Measurements from ENCODE around the gene HAAO. TPM values are rescaled to one million over a fixed set of nuclear protein-coding genes. Genes with fewer than 3 reads are reported as not detected.

HAAO gene
- total RNA-seq, 1 donor from 2014 or later: 4.9 TPM

GRCh38 chr2:42775810-42776209 is 16.6 kb downstream of the HAAO start:
- TF ChIP-seq, protein P1, sequence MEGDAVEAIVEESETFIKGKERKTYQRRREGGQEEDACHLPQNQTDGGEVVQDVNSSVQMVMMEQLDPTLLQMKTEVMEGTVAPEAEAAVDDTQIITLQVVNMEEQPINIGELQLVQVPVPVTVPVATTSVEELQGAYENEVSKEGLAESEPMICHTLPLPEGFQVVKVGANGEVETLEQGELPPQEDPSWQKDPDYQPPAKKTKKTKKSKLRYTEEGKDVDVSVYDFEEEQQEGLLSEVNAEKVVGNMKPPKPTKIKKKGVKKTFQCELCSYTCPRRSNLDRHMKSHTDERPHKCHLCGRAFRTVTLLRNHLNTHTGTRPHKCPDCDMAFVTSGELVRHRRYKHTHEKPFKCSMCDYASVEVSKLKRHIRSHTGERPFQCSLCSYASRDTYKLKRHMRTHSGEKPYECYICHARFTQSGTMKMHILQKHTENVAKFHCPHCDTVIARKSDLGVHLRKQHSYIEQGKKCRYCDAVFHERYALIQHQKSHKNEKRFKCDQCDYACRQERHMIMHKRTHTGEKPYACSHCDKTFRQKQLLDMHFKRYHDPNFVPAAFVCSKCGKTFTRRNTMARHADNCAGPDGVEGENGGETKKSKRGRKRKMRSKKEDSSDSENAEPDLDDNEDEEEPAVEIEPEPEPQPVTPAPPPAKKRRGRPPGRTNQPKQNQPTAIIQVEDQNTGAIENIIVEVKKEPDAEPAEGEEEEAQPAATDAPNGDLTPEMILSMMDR (conservative IDR thresholded peaks at IDR 0.05): no peak
- Mint-ChIP-seq H3K27ac (ENCODE audit: unreplicated experiment) (no peak overlapping the region), H3K4me1 (no peaks in the 10 kb centered on the region), H3K27me3 (ENCODE audit: low read depth) (no peaks in the 10 kb centered on the region), H3K36me3 (ENCODE audit: low read depth) (peaks cover 5% of the 10 kb centered on the region), H3K4me3 (no peak overlapping the region), H3K9me3 (peaks cover 5% of the 10 kb centered on the region)
- DNase-seq (ENCODE audit: low read depth, low spot score): no peak

DNA sequence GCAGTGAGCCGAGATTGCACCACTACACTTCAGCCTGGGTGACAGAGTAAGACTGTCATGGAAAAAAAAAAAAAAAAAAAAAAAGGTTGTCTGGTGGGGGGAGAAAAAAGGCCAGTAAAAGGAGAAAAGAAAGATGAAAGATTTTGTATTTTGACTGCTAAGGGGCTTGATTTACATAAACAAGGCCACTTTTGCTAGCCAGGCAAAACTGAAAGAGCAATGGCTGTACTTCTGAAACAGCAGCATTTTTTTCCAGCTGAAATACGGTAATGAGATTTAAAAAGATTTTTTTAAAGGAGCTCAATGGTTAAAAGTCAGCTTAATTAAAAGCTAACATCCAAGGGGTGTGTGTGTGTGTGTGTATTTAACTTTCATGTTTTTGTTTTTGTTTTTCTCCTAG is 17.2 kb downstream of the HAAO start:
- Mint-ChIP-seq H3K27ac (ENCODE audit: unreplicated experiment) (no peak overlapping the region), H3K4me1 (no peaks in the 10 kb centered on the region), H3K36me3 (ENCODE audit: low read depth) (peaks cover 5% of the 10 kb centered on the region), H3K9me3 (peaks cover 5% of the 10 kb centered on the region), H3K4me3 (no peak overlapping the region), H3K27me3 (ENCODE audit: low read depth) (no peaks in the 10 kb centered on the region)
- TF ChIP-seq, protein P1 (conservative IDR thresholded peaks at IDR 0.05): no peak
- no peak for DNase-seq (ENCODE audit: low read depth, low spot score)

DNA sequence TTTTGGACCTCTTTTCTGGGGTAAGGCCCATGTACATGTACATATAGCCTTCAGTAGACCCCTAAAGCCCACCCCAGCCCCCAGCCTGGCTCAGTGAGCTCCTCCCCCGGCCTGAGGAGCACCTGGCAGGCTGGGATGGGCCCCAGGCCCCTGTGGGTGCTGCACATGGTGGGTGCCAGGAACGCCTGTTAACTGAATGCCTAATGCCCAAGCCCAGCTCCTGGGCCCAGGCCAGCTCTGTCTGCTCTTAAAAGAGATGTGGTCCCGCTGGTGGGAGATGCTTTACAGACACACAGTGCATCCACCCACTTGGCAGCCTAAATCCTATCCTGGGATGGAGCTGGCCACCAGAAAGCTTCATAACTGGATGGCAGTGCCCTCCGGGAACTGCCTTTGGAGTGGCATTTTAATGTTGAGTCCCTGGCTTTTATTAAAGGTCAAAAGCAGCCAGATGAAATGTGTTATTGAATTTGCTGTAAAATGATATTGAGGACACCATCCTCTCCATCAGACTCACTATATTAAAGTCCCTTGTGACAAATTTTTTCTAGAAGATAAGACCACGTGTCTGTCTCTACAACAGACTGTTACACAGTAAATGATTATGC is 20.7 kb downstream of the HAAO start:
- TF ChIP-seq, protein P1 (conservative IDR thresholded peaks at IDR 0.05): no peak

DNA sequence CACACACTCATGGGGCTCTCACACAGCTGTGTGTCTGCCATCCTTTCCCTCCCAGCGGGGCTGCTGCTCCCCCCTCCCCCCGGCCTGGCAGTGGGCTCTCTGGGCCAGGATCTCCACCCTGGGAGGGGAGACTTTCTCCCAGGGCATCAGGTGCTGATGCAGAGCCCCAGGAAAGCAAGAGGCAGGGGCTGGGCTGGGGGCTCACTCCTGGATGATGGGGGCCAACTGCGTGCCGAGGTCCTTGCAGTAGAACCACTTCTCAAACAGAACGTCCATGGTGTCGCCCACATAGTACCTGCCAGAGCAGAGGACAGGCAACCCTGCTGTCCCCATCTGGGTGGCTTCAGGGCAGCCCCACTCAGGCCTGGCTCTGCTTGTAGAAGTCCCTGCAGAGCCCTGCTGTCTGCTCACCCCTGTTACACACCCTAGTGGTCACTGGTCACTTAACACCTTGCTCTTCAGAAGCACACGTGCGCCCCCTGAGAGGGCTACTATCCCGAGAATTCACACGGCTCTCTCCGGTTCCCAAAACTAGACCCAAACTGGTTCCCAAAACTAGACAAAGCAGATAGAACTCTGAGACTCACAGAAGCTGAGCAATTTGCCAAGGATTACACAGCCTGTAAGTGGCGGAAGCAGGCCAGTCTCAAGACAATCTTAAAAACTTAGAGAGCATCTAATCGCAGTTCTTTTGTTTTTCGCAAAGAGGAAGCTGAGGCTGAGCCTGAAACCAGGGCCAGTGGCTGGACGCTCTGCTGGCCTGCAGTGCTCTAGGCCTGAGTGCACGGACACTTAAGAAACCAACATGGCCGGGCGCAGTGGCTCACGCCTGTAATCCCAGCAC is 21.9 kb downstream of the HAAO start:
- Mint-ChIP-seq H3K27ac (ENCODE audit: unreplicated experiment) (no peak overlapping the region), H3K9me3 (no peaks in the 10 kb centered on the region), H3K4me1 (no peaks in the 10 kb centered on the region), H3K27me3 (ENCODE audit: low read depth) (no peaks in the 10 kb centered on the region), H3K36me3 (ENCODE audit: low read depth) (no peaks in the 10 kb centered on the region), H3K4me3 (peak overlapping the region; percentile 11)
- peak; percentile 29 for DNase-seq (ENCODE audit: low read depth, low spot score)
- TF ChIP-seq, protein P1 (conservative IDR thresholded peaks at IDR 0.05): peak; percentile 55

More for the DNA sequence above, 20.7 kb downstream of the HAAO start:
- no peak for DNase-seq (ENCODE audit: low read depth, low spot score)
- H3K36me3 Mint-ChIP-seq (ENCODE audit: low read depth): no peaks in the 10 kb centered on the region
- no peak overlapping the region for H3K4me3 Mint-ChIP-seq
- no peaks in the 10 kb centered on the region for H3K4me1 Mint-ChIP-seq
- H3K27ac Mint-ChIP-seq (ENCODE audit: unreplicated experiment): no peak overlapping the region
- H3K27me3 Mint-ChIP-seq (ENCODE audit: low read depth): no peaks in the 10 kb centered on the region
- no peaks in the 10 kb centered on the region for H3K9me3 Mint-ChIP-seq

GRCh38 chr2:42769583-42770287 is 22.6 kb downstream of the HAAO start:
- Mint-ChIP-seq H3K27me3 (ENCODE audit: low read depth) (no peaks in the 10 kb centered on the region), H3K27ac (ENCODE audit: unreplicated experiment) (no peak overlapping the region), H3K4me3 (no peak overlapping the region), H3K9me3 (no peaks in the 10 kb centered on the region), H3K36me3 (ENCODE audit: low read depth) (no peaks in the 10 kb centered on the region), H3K4me1 (no peaks in the 10 kb centered on the region)
- TF ChIP-seq, protein P1 (conservative IDR thresholded peaks at IDR 0.05): no peak
- DNase-seq (ENCODE audit: low read depth, low spot score): no peak

Measured in neural crest cell (in vitro differentiated cells).